ENCODE data around the gene ATP5ME.
"Not testable (repeated sequence)": the region's sequence is repeated elsewhere in the genome, so short reads cannot be mapped to it uniquely, and the experiment has no call there.

ATP5ME gene

GRCh38 chr4:683982-684622 is 10.0 kb upstream of the ATP5ME start:
- DNase-seq (ENCODE audit: low spot score), result peak; percentile 51

GRCh38 chr4:683247-683897 is 9.3 kb upstream of the ATP5ME start:
- no peak for DNase-seq (ENCODE audit: low spot score)

GRCh38 chr4:682490-683172 is 8.6 kb upstream of the ATP5ME start:
- DNase-seq (ENCODE audit: low spot score), result no peak

GRCh38 chr4:681736-682451 is 7.8 kb upstream of the ATP5ME start:
- no peak for DNase-seq (ENCODE audit: low spot score)

- peak; percentile 44 for DNase-seq (ENCODE audit: low spot score)
Measured at GRCh38 chr4:680928-681645, 7.0 kb upstream of the ATP5ME start.

- DNase-seq (ENCODE audit: low spot score), result no peak
Measured at GRCh38 chr4:680551-680927, 6.5 kb upstream of the ATP5ME start.

- DNase-seq (ENCODE audit: low spot score), result no peak
Measured at GRCh38 chr4:680091-680490, 6.0 kb upstream of the ATP5ME start.

- no peak for DNase-seq (ENCODE audit: low spot score)
Measured at GRCh38 chr4:679629-680028, 5.6 kb upstream of the ATP5ME start.

- no peak for DNase-seq (ENCODE audit: low spot score)
Measured at GRCh38 chr4:679104-679481, 5.0 kb upstream of the ATP5ME start.

- DNase-seq (ENCODE audit: low spot score), result no peak
Measured at GRCh38 chr4:678331-679103, 4.4 kb upstream of the ATP5ME start.

GRCh38 chr4:677431-678293 is 3.6 kb upstream of the ATP5ME start:
- DNase-seq (ENCODE audit: low spot score), result no peak

- DNase-seq (ENCODE audit: low spot score), result no peak
Measured at GRCh38 chr4:676871-677235, 2.8 kb upstream of the ATP5ME start.

GRCh38 chr4:675980-676870 is 2.1 kb upstream of the ATP5ME start:
- DNase-seq (ENCODE audit: low spot score), result no peak

GRCh38 chr4:675036-675882 is 1.2 kb upstream of the ATP5ME start:
- DNase-seq (ENCODE audit: low spot score), result no peak

GRCh38 chr4:673349-674091 is 556 bp downstream of the ATP5ME start:
- no peak for DNase-seq (ENCODE audit: low spot score)

- no peak for DNase-seq (ENCODE audit: low spot score)
Measured at GRCh38 chr4:671769-672168, 2.3 kb downstream of the ATP5ME start.

GRCh38 chr4:669806-670559 is 4.1 kb downstream of the ATP5ME start:
- DNase-seq (ENCODE audit: low spot score), result not testable (repeated sequence)

Data from kidney tubule cell (primary cell).